OCI-LY3 (cell line): ENCODE measurements around the gene HAGHL.

Source experiments
- EZH2phosphoT487 ChIP-seq: fragments of 200-600 bp; shearing (Covaris generic); IDR thresholded peaks from 2 replicates; pipeline ENCODE4 v1.6.1; 2018; ENCODE audit warnings: antibody characterized with exemption, mixed run types, low read depth
- TF ChIP-seq, protein P1 (sequence below): fragments of 200-600, 300-600 bp; sonication (generic); IDR thresholded peaks from 2 replicates; pipeline ENCODE4 v1.5.1; 2014; ENCODE audit warnings: antibody characterized with exemption, low read length, low read depth

DNA sequence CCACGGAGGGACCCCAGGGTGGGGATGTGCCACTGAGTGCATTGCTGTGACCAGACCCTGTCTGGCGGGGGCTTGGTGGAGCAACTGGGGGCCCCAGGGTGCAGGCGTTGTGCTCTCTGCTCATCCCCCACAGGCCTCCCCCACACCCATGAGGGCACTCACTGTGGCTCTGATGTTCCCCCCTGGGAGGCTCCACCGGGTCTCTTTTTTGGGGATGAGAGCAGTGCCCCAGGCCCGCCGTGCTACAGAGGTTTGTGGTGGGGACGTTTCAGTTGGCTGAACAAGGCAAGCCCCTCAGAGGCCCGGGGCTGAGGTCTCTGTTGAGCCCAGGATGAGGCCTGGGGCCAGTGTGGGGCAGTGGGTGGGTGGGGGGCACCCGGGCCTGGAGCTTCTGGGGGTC is 3.2 kb upstream of the HAGHL start:
- TF ChIP-seq, protein P1, sequence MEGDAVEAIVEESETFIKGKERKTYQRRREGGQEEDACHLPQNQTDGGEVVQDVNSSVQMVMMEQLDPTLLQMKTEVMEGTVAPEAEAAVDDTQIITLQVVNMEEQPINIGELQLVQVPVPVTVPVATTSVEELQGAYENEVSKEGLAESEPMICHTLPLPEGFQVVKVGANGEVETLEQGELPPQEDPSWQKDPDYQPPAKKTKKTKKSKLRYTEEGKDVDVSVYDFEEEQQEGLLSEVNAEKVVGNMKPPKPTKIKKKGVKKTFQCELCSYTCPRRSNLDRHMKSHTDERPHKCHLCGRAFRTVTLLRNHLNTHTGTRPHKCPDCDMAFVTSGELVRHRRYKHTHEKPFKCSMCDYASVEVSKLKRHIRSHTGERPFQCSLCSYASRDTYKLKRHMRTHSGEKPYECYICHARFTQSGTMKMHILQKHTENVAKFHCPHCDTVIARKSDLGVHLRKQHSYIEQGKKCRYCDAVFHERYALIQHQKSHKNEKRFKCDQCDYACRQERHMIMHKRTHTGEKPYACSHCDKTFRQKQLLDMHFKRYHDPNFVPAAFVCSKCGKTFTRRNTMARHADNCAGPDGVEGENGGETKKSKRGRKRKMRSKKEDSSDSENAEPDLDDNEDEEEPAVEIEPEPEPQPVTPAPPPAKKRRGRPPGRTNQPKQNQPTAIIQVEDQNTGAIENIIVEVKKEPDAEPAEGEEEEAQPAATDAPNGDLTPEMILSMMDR = no peak
- TF ChIP-seq EZH2phosphoT487 = no peak
